Measurements from ENCODE around the gene ABCB1. TPM values are rescaled to one million over a fixed set of nuclear protein-coding genes. Genes with fewer than 3 reads are reported as not detected.

ABCB1 gene
- total RNA-seq, 1 donor from 2014 or later: not detected

DNA sequence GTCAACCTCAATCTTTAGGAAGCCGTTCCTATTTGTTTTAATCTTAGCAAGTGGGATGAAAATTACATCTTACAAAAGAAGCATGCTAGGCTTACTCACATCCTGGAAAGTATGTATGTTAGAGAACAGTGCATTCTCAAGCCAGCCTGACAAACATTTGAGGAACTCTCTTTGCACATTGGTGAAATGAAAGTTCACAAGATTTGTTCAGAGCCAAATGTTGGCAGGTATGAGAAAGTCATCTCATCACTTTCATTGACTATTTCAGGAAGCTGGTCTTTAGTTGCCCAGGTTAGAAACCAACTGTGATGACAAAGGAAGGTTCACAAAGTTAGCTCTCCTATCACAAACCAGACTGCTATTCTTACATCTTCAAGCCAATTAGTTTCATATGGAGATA, 57.1 kb downstream of the ABCB1 start:
- H3K4me3 Mint-ChIP-seq (ENCODE audit: unreplicated experiment): no peak overlapping the region
- DNase-seq (ENCODE audit: extremely low spot score, unreplicated experiment): no peak
- no peaks in the 10 kb centered on the region for H3K9me3 Mint-ChIP-seq (ENCODE audit: unreplicated experiment)
- no peaks in the 10 kb centered on the region for H3K27me3 Mint-ChIP-seq (ENCODE audit: unreplicated experiment)
- no peak overlapping the region for H3K27ac Mint-ChIP-seq (ENCODE audit: unreplicated experiment)
- no peaks in the 10 kb centered on the region for H3K4me1 Mint-ChIP-seq (ENCODE audit: unreplicated experiment)
- TF ChIP-seq, protein P1, sequence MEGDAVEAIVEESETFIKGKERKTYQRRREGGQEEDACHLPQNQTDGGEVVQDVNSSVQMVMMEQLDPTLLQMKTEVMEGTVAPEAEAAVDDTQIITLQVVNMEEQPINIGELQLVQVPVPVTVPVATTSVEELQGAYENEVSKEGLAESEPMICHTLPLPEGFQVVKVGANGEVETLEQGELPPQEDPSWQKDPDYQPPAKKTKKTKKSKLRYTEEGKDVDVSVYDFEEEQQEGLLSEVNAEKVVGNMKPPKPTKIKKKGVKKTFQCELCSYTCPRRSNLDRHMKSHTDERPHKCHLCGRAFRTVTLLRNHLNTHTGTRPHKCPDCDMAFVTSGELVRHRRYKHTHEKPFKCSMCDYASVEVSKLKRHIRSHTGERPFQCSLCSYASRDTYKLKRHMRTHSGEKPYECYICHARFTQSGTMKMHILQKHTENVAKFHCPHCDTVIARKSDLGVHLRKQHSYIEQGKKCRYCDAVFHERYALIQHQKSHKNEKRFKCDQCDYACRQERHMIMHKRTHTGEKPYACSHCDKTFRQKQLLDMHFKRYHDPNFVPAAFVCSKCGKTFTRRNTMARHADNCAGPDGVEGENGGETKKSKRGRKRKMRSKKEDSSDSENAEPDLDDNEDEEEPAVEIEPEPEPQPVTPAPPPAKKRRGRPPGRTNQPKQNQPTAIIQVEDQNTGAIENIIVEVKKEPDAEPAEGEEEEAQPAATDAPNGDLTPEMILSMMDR (IDR thresholded peaks at IDR 0.05): no peak
- no peaks in the 10 kb centered on the region for H3K36me3 Mint-ChIP-seq (ENCODE audit: unreplicated experiment)

DNA sequence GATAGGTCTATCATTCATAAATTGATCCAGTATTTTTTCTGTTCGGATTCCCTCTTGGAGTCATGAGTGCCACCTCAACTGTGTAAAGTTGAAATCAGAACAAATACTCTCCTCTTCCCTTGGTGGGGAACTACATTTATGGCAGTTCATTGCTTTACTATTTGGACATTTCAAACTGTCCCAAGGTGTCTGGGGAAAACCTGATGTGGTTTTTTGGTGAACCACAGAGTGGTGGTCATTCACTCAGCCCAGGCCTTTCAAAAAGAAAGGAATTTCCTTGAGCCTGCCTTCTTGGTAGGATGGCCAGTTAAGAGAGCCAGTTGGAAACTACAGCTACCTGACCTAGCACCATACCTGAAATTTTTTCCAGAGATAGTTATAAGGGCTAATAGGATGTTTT, 59.0 kb downstream of the ABCB1 start:
- no peaks in the 10 kb centered on the region for H3K4me1 Mint-ChIP-seq (ENCODE audit: unreplicated experiment)

DNA sequence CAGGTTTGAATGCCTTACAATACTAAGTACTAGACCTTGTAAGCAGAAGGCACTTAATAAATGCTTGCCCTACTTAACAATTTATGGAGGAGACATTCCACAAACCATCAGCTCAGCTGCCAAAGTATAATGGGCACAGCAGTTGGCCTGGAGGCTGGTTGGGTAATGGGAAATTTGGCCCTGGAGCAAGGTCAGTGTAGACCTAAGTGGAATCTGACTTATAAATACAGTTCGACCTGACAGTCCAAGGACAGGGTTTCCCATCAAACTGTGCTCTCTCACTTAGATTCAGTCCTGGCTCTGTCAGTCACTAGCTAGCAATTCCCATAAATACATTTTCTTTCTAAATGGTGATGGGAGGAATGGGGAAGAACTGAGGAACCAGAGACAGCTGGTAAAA, 62.6 kb downstream of the ABCB1 start:
- Mint-ChIP-seq H3K4me3 (ENCODE audit: unreplicated experiment) (no peak overlapping the region), H3K27me3 (ENCODE audit: unreplicated experiment) (peaks cover 6% of the 10 kb centered on the region), H3K27ac (ENCODE audit: unreplicated experiment) (no peak overlapping the region), H3K9me3 (ENCODE audit: unreplicated experiment) (no peaks in the 10 kb centered on the region), H3K4me1 (ENCODE audit: unreplicated experiment) (no peaks in the 10 kb centered on the region), H3K36me3 (ENCODE audit: unreplicated experiment) (no peaks in the 10 kb centered on the region)
- DNase-seq (ENCODE audit: extremely low spot score, unreplicated experiment): no peak
- TF ChIP-seq, protein P1 (IDR thresholded peaks at IDR 0.05): no peak

More for the DNA sequence above, 59.0 kb downstream of the ABCB1 start:
- H3K9me3 Mint-ChIP-seq (ENCODE audit: unreplicated experiment): no peaks in the 10 kb centered on the region
- H3K27ac Mint-ChIP-seq (ENCODE audit: unreplicated experiment): no peak overlapping the region
- no peak for DNase-seq (ENCODE audit: extremely low spot score, unreplicated experiment)
- H3K27me3 Mint-ChIP-seq (ENCODE audit: unreplicated experiment): peaks cover 6% of the 10 kb centered on the region
- no peak overlapping the region for H3K4me3 Mint-ChIP-seq (ENCODE audit: unreplicated experiment)
- TF ChIP-seq, protein P1 (IDR thresholded peaks at IDR 0.05): no peak
- H3K36me3 Mint-ChIP-seq (ENCODE audit: unreplicated experiment): no peaks in the 10 kb centered on the region

DNA sequence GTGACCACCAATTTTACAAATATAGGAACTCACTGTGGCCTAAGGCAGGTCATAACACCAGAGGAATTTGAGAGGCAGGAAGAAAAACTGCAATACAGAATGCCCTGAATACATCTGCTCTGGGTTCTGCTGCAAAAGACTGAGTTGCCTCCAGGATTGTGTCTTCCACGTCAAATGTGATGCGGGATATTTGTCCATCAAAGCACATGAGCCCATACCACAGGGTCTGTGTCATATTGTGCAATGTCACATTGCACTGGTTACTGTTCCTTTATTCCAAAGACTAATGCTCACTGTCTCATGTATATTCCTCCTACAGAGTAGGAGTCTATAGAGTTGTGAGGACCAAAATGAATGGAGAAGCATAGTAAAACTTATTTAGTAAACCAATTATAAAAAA, 66.6 kb downstream of the ABCB1 start:
- H3K27ac Mint-ChIP-seq (ENCODE audit: unreplicated experiment): no peak overlapping the region
- H3K9me3 Mint-ChIP-seq (ENCODE audit: unreplicated experiment): no peaks in the 10 kb centered on the region
- DNase-seq (ENCODE audit: extremely low spot score, unreplicated experiment): no peak
- TF ChIP-seq, protein P1 (IDR thresholded peaks at IDR 0.05): no peak
- H3K36me3 Mint-ChIP-seq (ENCODE audit: unreplicated experiment): no peaks in the 10 kb centered on the region
- peaks cover 6% of the 10 kb centered on the region for H3K27me3 Mint-ChIP-seq (ENCODE audit: unreplicated experiment)
- no peaks in the 10 kb centered on the region for H3K4me1 Mint-ChIP-seq (ENCODE audit: unreplicated experiment)
- H3K4me3 Mint-ChIP-seq (ENCODE audit: unreplicated experiment): no peak overlapping the region

DNA sequence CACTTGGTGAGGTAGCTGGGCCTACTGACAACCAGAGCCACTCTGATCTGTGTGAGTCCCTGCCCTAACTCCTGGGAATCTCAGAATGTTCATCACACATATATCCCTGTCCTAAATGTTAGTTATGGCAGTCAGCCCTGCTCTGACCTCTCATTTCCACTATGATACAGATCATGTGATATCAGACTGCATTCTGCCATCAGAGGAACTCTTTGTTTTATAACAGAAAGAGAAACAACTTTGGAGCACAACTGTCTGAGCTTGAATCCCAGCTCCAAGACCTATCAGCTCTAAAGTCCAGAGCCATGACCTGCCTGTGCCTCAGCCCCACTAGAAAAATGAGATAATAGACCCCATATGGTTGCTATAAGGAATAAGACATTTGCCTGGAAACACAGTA, 70.6 kb downstream of the ABCB1 start:
- no peak overlapping the region for H3K4me3 Mint-ChIP-seq (ENCODE audit: unreplicated experiment)
- TF ChIP-seq, protein P1 (IDR thresholded peaks at IDR 0.05): no peak
- no peak for DNase-seq (ENCODE audit: extremely low spot score, unreplicated experiment)
- no peak overlapping the region for H3K27ac Mint-ChIP-seq (ENCODE audit: unreplicated experiment)
- no peaks in the 10 kb centered on the region for H3K9me3 Mint-ChIP-seq (ENCODE audit: unreplicated experiment)
- H3K27me3 Mint-ChIP-seq (ENCODE audit: unreplicated experiment): no peaks in the 10 kb centered on the region
- no peaks in the 10 kb centered on the region for H3K36me3 Mint-ChIP-seq (ENCODE audit: unreplicated experiment)
- no peaks in the 10 kb centered on the region for H3K4me1 Mint-ChIP-seq (ENCODE audit: unreplicated experiment)

Measured in osteocyte (in vitro differentiated cells).